HepG2 (cell line): ENCODE measurements around the gene ALDH1L2. TPM values are rescaled to one million over a fixed set of nuclear protein-coding genes. Genes with fewer than 3 reads are reported as not detected.

Experiments
- ATAC-seq: fragments of 200-7000 bp; cut with Tn5 transposase; 3 replicates; pipeline ENCODE4 v1.9.1; 2020; ENCODE audit warnings: mild to moderate bottlenecking, moderate library complexity
- BruUV-seq: library from RNA; stranded (reverse); fragments of 400-500 nt; replicated peaks from 2 replicates; lab custom pipeline; 2021; lab: Mats Ljungman, UMichigan
- CTCF ChIA-PET: fragments of 300-600 bp; formaldehyde crosslinking; extraction: SDS; loops from one replicate; lab custom pipeline; 2021; ENCODE audit warnings: low total read pairs, inconsistent platforms, low intra/inter-chr PET ratio; lab: Yijun Ruan, JAX
- POLR2A ChIA-PET: fragments of 350-600 bp; sonication (Branson Sonifier 250); formaldehyde crosslinking; loops from one replicate; lab custom pipeline; 2020; ENCODE audit warnings: antibody characterized with exemption, inconsistent platforms; lab: Yijun Ruan, JAX
- DNase-seq: peaks from one replicate; pipeline ENCODE4 v3.0.0-alpha.2; 2015; ENCODE audit warnings: low spot score
- FAIRE-seq: peaks from 3 replicates; lab custom pipeline; 2011; peaks lifted over from hg19 to GRCh38; lab: Jason Lieb, UNC
- H2AFZ ChIP-seq: one replicate; pipeline ENCODE4 v1.6.1; 2011; ENCODE audit warnings: low read length, inconsistent platforms
- H3K27ac ChIP-seq: fragments of 300-600 bp; 3 replicates; pipeline ENCODE4 v1.8.0; 2011; ENCODE audit warnings: mixed run types, mild to moderate bottlenecking, mixed read lengths, low read length, inconsistent platforms; ENCODE audit not compliant: insufficient read depth; ENCODE audit errors: extremely low read length
- H3K27me3 ChIP-seq, 2 experiments: fragments of 200-600 bp in 1 of 2; 2 replicates in 1 of 2; 3 replicates in 1 of 2; pipeline versions ENCODE4 v1.6.0 to v1.8.0; 2011; ENCODE audit warnings: low read length in 2 of 2, mild to moderate bottlenecking in 2 of 2, moderate library complexity in 2 of 2, inconsistent platforms in 1 of 2; ENCODE audit not compliant: insufficient read depth in 2 of 2, control insufficient read depth in 1 of 2
- H3K36me3 ChIP-seq, 2 experiments: fragments of 200-600 bp in 1 of 2; replicated peaks in 1 of 2; 2 replicates in 1 of 2; 3 replicates in 1 of 2; pipeline versions ENCODE4 v1.5.1 to v1.8.0; 2011; ENCODE audit warnings: low read length in 2 of 2, inconsistent platforms in 1 of 2; ENCODE audit not compliant: insufficient read depth in 2 of 2, control insufficient read depth in 1 of 2
- H3K4me1 ChIP-seq: 2 replicates; pipeline ENCODE4 v1.5.1; 2012; ENCODE audit warnings: low read length, inconsistent platforms; ENCODE audit not compliant: insufficient read depth
- H3K4me2 ChIP-seq: 2 replicates; pipeline ENCODE4 v1.6.0; 2011; ENCODE audit warnings: low read depth, low read length, inconsistent platforms
- H3K4me3 ChIP-seq, 3 experiments: fragments of 200-600 bp in 1 of 3; sonication (generic), shearing (Covaris generic) in 1 of 3; replicated peaks in 1 of 3; 2 replicates each; pipeline ENCODE4 v1.5.1; 2011 to 2016; ENCODE audit warnings: low read length in 3 of 3, inconsistent platforms in 2 of 3, low read depth in 2 of 3, mild to moderate bottlenecking in 2 of 3, control low read depth in 1 of 3, mixed read lengths in 1 of 3; ENCODE audit not compliant: insufficient read depth in 1 of 3
- H3K79me2 ChIP-seq: one replicate; pipeline ENCODE4 v1.6.1; 2011; ENCODE audit warnings: low read length, inconsistent platforms; ENCODE audit not compliant: insufficient read depth
- H3K9ac ChIP-seq: 2 replicates; pipeline ENCODE4 v1.6.0; 2011; ENCODE audit warnings: mild to moderate bottlenecking, low read depth, low read length, inconsistent platforms; ENCODE audit not compliant: insufficient read depth
- H3K9me3 ChIP-seq: 2 replicates; pipeline ENCODE4 v1.5.1; 2012; ENCODE audit warnings: mild to moderate bottlenecking, low read length
- H4K20me1 ChIP-seq: 2 replicates; pipeline ENCODE4 v1.6.0; 2011; ENCODE audit warnings: inconsistent platforms, mild to moderate bottlenecking, low read length, moderate library complexity; ENCODE audit not compliant: insufficient read depth
- ARID3A ChIP-seq: IDR thresholded peaks from 2 replicates; pipeline ENCODE4 v1.6.1; 2012; ENCODE audit warnings: low read depth, low read length, improper control_type of control experiment
- NFE2L2 ChIP-seq: fragments of 150-350 bp; IDR thresholded peaks from 2 replicates; pipeline ENCODE4 v1.6.1; 2014; ENCODE audit warnings: low read length
- SRY ChIP-seq: sonication (generic); formaldehyde crosslinking; IDR thresholded peaks from 2 replicates; pipeline ENCODE4 v1.8.0; 2022; ENCODE audit warnings: mild to moderate bottlenecking, missing genetic modification reagents
- ZBTB7A ChIP-seq: sonication (generic); formaldehyde crosslinking; IDR thresholded peaks from 2 replicates; pipeline ENCODE4 v1.8.0; 2022; ENCODE audit warnings: mild to moderate bottlenecking, missing genetic modification reagents
- ZNF30 ChIP-seq: sonication (generic); formaldehyde crosslinking; IDR thresholded peaks from 2 replicates; pipeline ENCODE4 v1.5.0; 2020; ENCODE audit warnings: mild to moderate bottlenecking, missing genetic modification reagents
- ZNF547 ChIP-seq: sonication (generic); formaldehyde crosslinking; IDR thresholded peaks from 2 replicates; pipeline ENCODE4 v1.5.1; 2020; ENCODE audit warnings: mild to moderate bottlenecking, missing genetic modification reagents
- ZNF639 ChIP-seq: conservative IDR thresholded peaks from 2 replicates; pipeline ENCODE4 v1.6.1; 2018; ENCODE audit warnings: missing genetic modification reagents
- ZSCAN29 ChIP-seq: sonication (generic); formaldehyde crosslinking; conservative IDR thresholded peaks from 2 replicates; pipeline ENCODE4 v1.4.0; 2020; ENCODE audit warnings: mild to moderate bottlenecking, missing genetic modification reagents
- WGBS: methylation state at CpG from one replicate; pipeline ENCODE4 v1.1.6; 2017; ENCODE audit warnings: low lambda C conversion rate; 5-methylcytosine and 5-hydroxymethylcytosine counted together
- in situ Hi-C: cut with HindIII; loops from 2 replicates; pipeline ENCODE4 v1.10.0; 2017; ENCODE audit warnings: low pct_unique_long_range_greater_than_20kb; ENCODE audit not compliant: extremely low pct_ligation_motif_present
- intact Hi-C: fragments of 100-400 bp; cut with micrococcal nuclease; formaldehyde crosslinking; loops from one replicate; pipeline ENCODE4 v1.10.0; 2022; ENCODE audit not compliant: unreplicated experiment
- polyA plus RNA-seq, 8 experiments: library from polyadenylated mRNA; depleted of rRNA in 3 of 8; stranded (reverse) in 7 of 8; unstranded in 1 of 8; fragments of >200 nt; fragmentation: Illumina TruSeq in 4 of 8; extraction: Trizol in 4 of 8; gene quantifications; 2 replicates each; pipeline versions ENCODE4 v1.2.1 to v1.2.3, GENCODE V29; 2011 to 2016; ENCODE audit warnings: low read depth in 4 of 8, missing spikeins in 1 of 8, mixed read lengths in 1 of 8; ENCODE audit not compliant: insufficient read depth in 1 of 8
- total RNA-seq, 5 experiments: library from RNA; depleted of rRNA; stranded (reverse); fragments of >200 nt; fragmentation: Illumina TruSeq; extraction: Trizol; gene quantifications; 2 replicates each; pipeline ENCODE4 v1.2.3, GENCODE V29; 2016; ENCODE audit warnings: low read depth in 1 of 5

The ALDH1L2 gene
- total and polyA plus RNA-seq, 2 of the 13 experiments (the other 11 are each of a cell fraction or from before 2014, with no cell fraction given): 0.40 to 4.6 TPM

- no peak overlapping the region for H3K9ac ChIP-seq
- peaks cover 6% of the 10 kb centered on the region; the same call in 1 of the 2 replicates for H3K4me1 ChIP-seq
- BruUV-seq: no TSS peak
- H3K27me3 ChIP-seq: no peaks in the 10 kb centered on the region
- no peak for TF ChIP-seq ZBTB7A (CRISPR knock-in tag)
- no peak for TF ChIP-seq ZSCAN29 (CRISPR knock-in tag)
- TF ChIP-seq ZNF547 (CRISPR knock-in tag): no peak
- TF ChIP-seq ZNF30 (CRISPR knock-in tag): no peak
- TF ChIP-seq ARID3A: no peak
- no peak for TF ChIP-seq NFE2L2
- no peak for TF ChIP-seq SRY (CRISPR knock-in tag)
- TF ChIP-seq ZNF639 (CRISPR knock-in tag): no peak
- no peak for ATAC-seq
- H3K79me2 ChIP-seq: no peaks in the 10 kb centered on the region
- H3K9me3 ChIP-seq: no peaks in the 10 kb centered on the region
- POLR2A ChIA-PET: no interaction called here
- DNase-seq: no peak
- in situ Hi-C loops (no loop called here), intact Hi-C loops (no loop called here)
- H3K4me3 ChIP-seq: no peak overlapping the region
- no peak overlapping the region for H3K4me2 ChIP-seq
- no peaks in the 10 kb centered on the region for H3K36me3 ChIP-seq
- WGBS: 72% methylated on average over 3 of the region's 3 CpGs
- no peaks in the 10 kb centered on the region for H4K20me1 ChIP-seq
- CTCF ChIA-PET: no interaction called here
- FAIRE-seq: no peak
- no peak overlapping the region for H2AFZ ChIP-seq
- H3K27ac ChIP-seq: no peak overlapping the region
These were observed 47.2 kb downstream of the ALDH1L2 start for GRCh38 chr12:105036937-105037649.
